ENCODE results near the gene AIM2.

GRCh38 chr1:159058751-159059150, 17.8 kb downstream of the AIM2 start:
- TF ChIP-seq EZH2 (IDR thresholded peaks at IDR 0.05; ENCODE audit: insufficient read depth, poor library complexity, severe bottlenecking): no peak
- no peak for TF ChIP-seq EZH2phosphoT487 (IDR thresholded peaks at IDR 0.05; ENCODE audit: insufficient read depth, low read depth)

All from GM23248 (cell line).